GM19467 (cell line): ENCODE data around the gene HOXC11.

Experiments used
- ATAC-seq: cut with Tn5 transposase; IDR thresholded peaks from one replicate; pipeline ENCODE4 v1.9.1; 2021; ENCODE audit warnings: mild to moderate bottlenecking, moderate library complexity; ENCODE audit not compliant: unreplicated experiment

Gene HOXC11

GRCh38 chr12:53996240-53997203 lies 23.6 kb downstream of the HOXC11 start:
- no peak for ATAC-seq

DNA sequence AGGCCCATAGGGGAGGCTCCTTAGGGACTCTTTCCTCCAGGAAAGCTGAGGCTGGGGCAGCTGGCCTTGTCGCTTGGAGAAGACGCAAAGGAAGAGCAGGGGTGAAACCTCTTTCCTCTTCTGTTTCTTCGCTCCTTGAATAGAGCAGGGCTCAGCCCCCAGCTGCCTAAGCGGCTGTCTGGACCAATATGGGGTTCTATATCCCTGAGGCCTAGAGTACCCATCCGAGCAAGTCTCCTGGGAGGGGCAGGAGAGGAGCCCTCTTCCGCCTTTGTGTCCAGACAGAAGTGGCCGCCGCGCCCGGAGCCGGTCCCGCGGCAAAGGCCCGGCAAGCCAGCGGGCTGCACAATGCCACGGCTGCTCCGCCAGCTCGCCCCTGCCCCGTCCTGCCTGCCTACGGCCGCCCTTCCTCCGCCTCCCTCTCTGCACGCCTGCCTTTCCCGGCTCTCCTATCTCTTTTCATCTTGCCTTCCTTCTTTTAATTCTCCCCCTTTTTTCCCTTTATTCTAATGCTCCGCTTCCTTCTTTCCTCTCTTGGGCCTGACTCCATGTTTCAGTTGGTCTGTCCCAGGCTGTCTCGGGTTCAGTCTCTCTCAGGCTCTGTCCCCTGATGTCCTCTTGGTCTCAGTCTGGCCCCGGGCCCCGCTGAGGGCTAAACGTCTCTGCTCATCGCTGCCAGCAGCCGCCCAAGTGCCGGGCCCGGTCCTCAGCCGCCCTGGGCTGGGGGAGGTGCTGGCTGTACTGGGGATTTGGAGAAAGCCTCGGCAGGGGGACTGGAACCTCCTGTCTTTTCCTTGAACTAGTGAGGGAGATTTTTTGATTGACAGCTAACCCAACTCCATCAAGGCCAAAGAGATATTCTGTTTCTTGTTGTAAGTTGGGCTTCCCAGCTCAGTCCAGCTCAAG lies 24.5 kb downstream of the HOXC11 start:
- ATAC-seq, result no peak

GRCh38 chr12:53998110-53998899 lies 25.4 kb downstream of the HOXC11 start:
- ATAC-seq, result no peak

GRCh38 chr12:53998900-53999236 lies 25.9 kb downstream of the HOXC11 start:
- ATAC-seq, result no peak

GRCh38 chr12:53999559-54000115 lies 26.7 kb downstream of the HOXC11 start:
- ATAC-seq, result no peak

DNA sequence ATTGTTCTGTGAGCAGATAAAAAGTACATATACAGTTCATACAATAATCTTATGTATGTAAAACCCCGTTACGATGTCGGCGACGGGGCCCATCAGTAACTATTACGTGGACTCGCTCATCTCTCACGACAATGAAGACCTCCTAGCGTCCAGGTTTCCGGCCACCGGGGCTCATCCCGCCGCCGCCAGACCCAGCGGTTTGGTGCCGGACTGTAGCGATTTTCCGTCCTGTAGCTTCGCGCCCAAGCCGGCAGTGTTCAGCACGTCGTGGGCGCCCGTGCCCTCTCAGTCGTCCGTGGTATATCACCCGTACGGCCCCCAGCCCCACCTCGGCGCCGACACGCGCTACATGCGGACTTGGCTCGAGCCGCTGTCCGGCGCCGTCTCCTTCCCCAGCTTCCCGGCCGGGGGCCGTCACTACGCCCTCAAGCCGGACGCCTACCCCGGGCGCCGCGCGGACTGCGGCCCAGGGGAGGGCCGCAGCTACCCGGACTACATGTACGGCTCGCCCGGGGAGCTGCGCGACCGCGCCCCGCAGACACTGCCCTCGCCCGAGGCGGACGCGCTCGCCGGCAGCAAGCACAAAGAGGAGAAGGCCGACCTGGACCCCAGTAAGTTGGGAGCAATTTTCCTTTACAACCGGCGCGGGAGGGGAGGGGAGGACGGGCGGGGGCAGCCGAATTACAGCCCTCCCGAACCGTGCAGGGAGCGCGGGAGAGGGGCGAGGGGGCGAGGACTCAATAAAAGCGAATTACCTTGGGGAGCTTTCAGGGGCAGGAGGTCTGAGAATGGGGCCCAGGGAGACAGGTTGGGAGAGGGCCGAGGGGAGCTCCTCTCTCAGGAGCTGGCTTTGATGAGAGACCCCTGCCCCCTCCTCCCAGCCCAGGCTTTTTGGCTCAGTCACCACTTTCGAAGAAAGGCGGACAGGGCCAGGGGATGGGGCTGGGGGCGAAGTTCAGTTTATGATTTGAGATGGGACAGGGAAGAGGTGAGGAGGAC lies 27.5 kb downstream of the HOXC11 start, which contains the start of gene HOXC9:
TSS of gene HOXC9 (plus strand) at position 46 of the 999 bp plus-strand sequence. CDS start at position 74, 28 bp downstream.
- ATAC-seq, result no peak

GRCh38 chr12:54001283-54002187 lies 28.6 kb downstream of the HOXC11 start:
- ATAC-seq, result no peak

DNA sequence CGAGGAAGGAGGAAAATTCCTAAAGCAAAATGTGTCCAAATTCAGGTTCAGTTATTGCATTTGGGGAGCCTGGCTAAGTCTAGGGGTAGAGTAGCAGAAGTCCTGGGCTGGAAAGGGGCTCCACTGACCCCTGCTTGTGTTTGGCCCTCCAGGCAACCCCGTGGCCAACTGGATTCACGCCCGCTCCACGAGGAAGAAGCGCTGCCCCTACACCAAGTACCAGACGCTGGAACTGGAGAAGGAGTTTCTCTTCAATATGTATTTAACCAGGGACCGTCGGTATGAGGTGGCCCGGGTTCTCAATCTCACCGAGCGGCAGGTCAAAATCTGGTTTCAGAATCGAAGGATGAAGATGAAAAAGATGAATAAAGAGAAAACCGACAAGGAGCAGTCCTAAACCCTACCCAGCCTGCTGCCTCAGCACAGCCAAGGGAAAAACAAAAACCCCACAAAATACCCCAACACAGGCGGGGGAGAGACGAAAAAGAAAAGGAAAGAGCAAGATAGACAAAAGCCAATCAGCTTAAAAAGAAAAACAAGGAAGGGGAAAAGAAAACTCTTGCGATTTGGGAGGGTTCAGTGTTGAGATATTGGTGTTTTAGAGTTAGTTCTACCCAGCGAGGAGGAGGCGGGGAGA lies 29.5 kb downstream of the HOXC11 start:
- no peak for ATAC-seq

GRCh38 chr12:54002915-54003389 lies 30.0 kb downstream of the HOXC11 start:
- ATAC-seq, result no peak

GRCh38 chr12:54003625-54004024 lies 30.7 kb downstream of the HOXC11 start:
- no peak for ATAC-seq

DNA sequence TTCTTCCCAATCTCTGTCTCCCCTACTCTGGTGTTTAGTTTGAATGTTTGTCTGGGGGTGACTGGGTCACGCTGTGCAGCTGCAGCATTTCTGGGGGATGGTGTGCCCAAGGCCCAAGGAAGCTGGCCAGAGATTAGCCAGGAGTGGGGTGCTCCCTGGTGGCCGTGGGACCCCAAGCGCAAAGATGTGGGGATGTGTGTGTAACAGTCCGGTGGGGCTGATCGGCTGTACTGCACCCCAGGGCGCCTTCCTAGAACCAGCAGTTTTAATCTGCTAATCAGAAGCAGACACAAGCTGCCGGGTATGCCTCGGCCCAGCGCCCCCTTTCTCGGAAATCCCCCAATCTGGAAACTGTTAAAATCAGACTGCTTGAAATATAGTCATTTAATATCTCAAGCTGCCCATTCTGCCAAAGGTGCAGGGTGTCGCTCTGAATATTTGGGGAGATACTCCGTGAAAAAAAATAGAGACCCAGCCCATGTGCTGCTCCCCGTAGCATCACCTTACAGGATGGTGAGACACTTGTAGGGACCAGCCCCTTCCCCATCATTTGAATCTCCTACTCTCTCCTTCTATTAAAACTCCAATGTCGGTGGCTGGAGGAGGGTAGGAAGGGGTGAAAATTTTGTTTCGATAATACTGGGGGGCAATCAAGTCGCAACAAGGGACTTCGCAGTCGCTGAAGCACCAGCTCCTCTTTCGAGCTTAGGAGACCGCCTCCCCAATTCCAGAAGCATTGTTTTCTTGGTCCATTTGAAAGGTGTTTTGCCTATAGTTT lies 31.3 kb downstream of the HOXC11 start:
- no peak for ATAC-seq

DNA sequence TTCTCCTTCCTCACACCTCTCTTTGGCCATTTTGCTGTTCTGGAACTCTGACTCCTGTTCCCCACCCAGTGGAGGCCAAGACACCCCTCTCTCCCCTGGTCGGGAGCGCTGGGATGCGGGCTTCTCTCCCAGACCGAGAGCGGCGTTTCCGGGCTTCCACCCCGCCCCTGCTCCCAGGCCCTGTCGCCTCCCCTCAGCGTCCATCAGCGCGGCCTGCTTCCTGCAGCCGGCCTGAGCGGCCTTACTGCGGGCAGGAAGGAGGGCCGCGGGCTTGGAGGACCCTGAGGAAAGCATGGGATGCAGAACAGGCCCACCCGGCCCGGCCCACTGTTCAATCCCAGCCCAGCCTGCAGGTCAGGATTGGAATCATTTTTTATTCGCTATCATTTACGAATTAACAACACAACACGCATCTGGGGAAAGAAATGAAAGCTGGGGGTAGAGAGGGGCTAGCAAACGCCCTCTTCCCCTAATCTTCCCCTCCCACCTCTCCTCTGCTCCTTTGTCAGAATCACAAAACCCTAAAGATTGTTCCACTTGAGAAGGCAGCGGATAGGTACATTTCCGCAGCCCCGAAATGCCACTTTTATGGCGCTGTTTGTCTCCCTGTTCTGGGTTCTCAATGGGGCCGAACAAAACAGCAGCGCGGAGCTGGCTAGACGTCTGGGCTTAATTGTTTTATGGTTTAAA lies 32.1 kb downstream of the HOXC11 start:
- ATAC-seq, result no peak

DNA sequence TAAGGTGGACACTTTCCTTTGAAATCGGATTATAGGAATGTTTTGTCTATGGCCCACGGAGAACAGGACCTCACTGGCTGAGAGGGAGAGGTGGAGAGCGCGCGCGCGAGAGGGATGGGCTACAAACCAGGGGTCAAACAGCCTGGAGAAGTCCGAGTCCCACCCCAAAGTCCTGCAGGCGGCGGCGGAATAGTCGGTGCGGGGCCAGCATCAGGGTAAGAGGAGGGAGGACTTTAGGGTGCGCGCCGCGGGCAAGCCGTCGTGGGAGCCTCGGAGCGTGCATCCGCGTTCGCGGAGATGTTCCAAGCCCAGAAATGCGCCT lies 32.6 kb downstream of the HOXC11 start:
- ATAC-seq, result no peak

GRCh38 chr12:54005853-54006558 lies 33.1 kb downstream of the HOXC11 start:
- no peak for ATAC-seq

DNA sequence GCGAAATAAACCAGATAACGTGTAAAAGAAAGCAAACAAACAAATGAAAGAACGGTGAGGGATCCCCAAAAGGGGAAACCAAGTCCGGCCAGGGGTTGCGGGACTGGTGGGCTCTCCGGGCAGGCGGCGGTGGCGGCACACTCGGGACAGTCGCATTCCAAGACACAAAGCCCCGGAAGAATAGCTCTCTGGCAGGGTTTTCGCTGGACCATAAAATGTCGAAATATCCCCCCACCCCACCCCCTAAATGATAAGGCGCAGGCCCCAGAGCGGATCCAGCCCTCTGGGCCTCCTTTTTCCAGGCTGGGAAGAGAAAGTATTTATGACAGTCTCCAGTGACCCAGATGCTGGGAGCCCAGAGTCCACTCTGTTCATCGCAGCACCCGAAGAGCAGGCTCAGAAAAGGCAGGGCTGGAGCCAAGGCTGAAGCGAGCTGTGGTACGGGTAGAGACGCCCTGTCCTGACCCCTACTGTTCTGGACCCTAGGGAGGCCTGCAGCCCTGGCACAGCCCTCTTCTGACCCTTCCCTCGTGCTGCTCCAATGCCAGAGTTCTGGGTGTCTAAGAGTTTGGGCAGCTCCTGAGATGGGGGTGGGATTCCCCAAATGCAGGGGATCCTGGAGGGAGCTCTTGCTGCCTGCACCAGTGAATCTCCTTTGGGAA lies 33.8 kb downstream of the HOXC11 start:
- ATAC-seq, result no peak
